ENCODE results near the gene MYL9. TPM values are rescaled to one million over a fixed set of nuclear protein-coding genes. Genes with fewer than 3 reads are reported as not detected.

Gene MYL9
- polyA plus RNA-seq, 1 donor from 2014 or later: not detected

GRCh38 chr20:36532388-36532787, 8.9 kb upstream of the MYL9 start:
- Histone ChIP-seq H4K20me1 (ENCODE audit: insufficient read depth) (no peaks in the 10 kb centered on the region), H2AFZ (ENCODE audit: low read depth, low read length) (no peak overlapping the region), H3K27me3 (ENCODE audit: insufficient read depth, low read depth, low read length) (no peaks in the 10 kb centered on the region), H3K4me2 (ENCODE audit: low read length) (no peak overlapping the region), H3K9me3 (ENCODE audit: low read length) (no peaks in the 10 kb centered on the region), H3K9ac (ENCODE audit: low read length) (no peak overlapping the region), H3K9me2 (ENCODE audit: insufficient read depth, low read length) (no peaks in the 10 kb centered on the region), H3K79me2 (replicated peaks; ENCODE audit: insufficient read depth, low read length) (no peaks in the 10 kb centered on the region), H3K27ac (ENCODE audit: low read length) (no peak overlapping the region), H3K36me3 (ENCODE audit: insufficient read depth, low read length) (no peaks in the 10 kb centered on the region), H3K4me3 (ENCODE audit: low read length) (no peak overlapping the region), H3F3A (ENCODE audit: insufficient read depth, low read length, poor library complexity, severe bottlenecking) (no peaks in the 10 kb centered on the region)
- TF ChIP-seq POLR2AphosphoS5 (IDR thresholded peaks at IDR 0.05) (no peak), EP300 (conservative IDR thresholded peaks at IDR 0.05; ENCODE audit: poor library complexity, severe bottlenecking) (no peak), RAD21 (conservative IDR thresholded peaks at IDR 0.05) (no peak), EZH2 (IDR thresholded peaks at IDR 0.05; ENCODE audit: borderline replicate concordance, insufficient read depth, low read length, poor library complexity, severe bottlenecking) (no peak), CTCF (IDR thresholded peaks at IDR 0.05; ENCODE audit: poor library complexity, severe bottlenecking) (no peak), REST (IDR thresholded peaks at IDR 0.05; ENCODE audit: borderline replicate concordance) (no peak), SMC3 (conservative IDR thresholded peaks at IDR 0.05; ENCODE audit: poor library complexity) (no peak), MXI1 (conservative IDR thresholded peaks at IDR 0.05; ENCODE audit: poor library complexity, severe bottlenecking) (no peak), TAF1 (IDR thresholded peaks at IDR 0.05; ENCODE audit: low read depth) (no peak)

- no peaks in the 10 kb centered on the region for H3K79me2 ChIP-seq (replicated peaks; ENCODE audit: insufficient read depth, low read length)
- no peak overlapping the region for H2AFZ ChIP-seq (ENCODE audit: low read depth, low read length)
- no peaks in the 10 kb centered on the region for H3K9me2 ChIP-seq (ENCODE audit: insufficient read depth, low read length)
- no peak overlapping the region for H3K9ac ChIP-seq (ENCODE audit: low read length)
- no peaks in the 10 kb centered on the region for H3F3A ChIP-seq (ENCODE audit: insufficient read depth, low read length, poor library complexity, severe bottlenecking)
- H3K9me3 ChIP-seq (ENCODE audit: low read length): no peaks in the 10 kb centered on the region
- H3K27me3 ChIP-seq (ENCODE audit: insufficient read depth, low read depth, low read length): no peaks in the 10 kb centered on the region
- no peaks in the 10 kb centered on the region for H4K20me1 ChIP-seq (ENCODE audit: insufficient read depth)
- no peak overlapping the region for H3K4me2 ChIP-seq (ENCODE audit: low read length)
- H3K36me3 ChIP-seq (ENCODE audit: insufficient read depth, low read length): no peaks in the 10 kb centered on the region
- no peak overlapping the region for H3K4me3 ChIP-seq (ENCODE audit: low read length)
- H3K27ac ChIP-seq (ENCODE audit: low read length): no peak overlapping the region
- TF ChIP-seq REST (IDR thresholded peaks at IDR 0.05; ENCODE audit: borderline replicate concordance): no peak
- no peak for TF ChIP-seq CTCF (IDR thresholded peaks at IDR 0.05; ENCODE audit: poor library complexity, severe bottlenecking)
- no peak for TF ChIP-seq POLR2AphosphoS5 (IDR thresholded peaks at IDR 0.05)
- no peak for TF ChIP-seq MXI1 (conservative IDR thresholded peaks at IDR 0.05; ENCODE audit: poor library complexity, severe bottlenecking)
- TF ChIP-seq SMC3 (conservative IDR thresholded peaks at IDR 0.05; ENCODE audit: poor library complexity): no peak
- no peak for TF ChIP-seq TAF1 (IDR thresholded peaks at IDR 0.05; ENCODE audit: low read depth)
- TF ChIP-seq EZH2 (IDR thresholded peaks at IDR 0.05; ENCODE audit: borderline replicate concordance, insufficient read depth, low read length, poor library complexity, severe bottlenecking): no peak
- no peak for TF ChIP-seq EP300 (conservative IDR thresholded peaks at IDR 0.05; ENCODE audit: poor library complexity, severe bottlenecking)
- no peak for TF ChIP-seq RAD21 (conservative IDR thresholded peaks at IDR 0.05)
Observed at GRCh38 chr20:36532822-36533221, 8.5 kb upstream of the MYL9 start.
